Brain microvascular endothelial cell (primary cell): Measurements from ENCODE around the gene CNFN.

ENCODE experiments used
- DNase-seq: peaks from one replicate; pipeline ENCODE4 v3.0.0-alpha.2; 2020
- H3K27ac ChIP-seq: fragments of 250-450 bp; sonication (Bioruptor Pico); 2 replicates; pipeline ENCODE4 v1.5.1; 2020; ENCODE audit warnings: mild to moderate bottlenecking, moderate library complexity
- H3K27me3 ChIP-seq: fragments of 250-450 bp; sonication (Bioruptor Pico); replicated peaks from 2 replicates; pipeline ENCODE4 v1.5.1; 2020; ENCODE audit warnings: mild to moderate bottlenecking
- H3K36me3 ChIP-seq: fragments of 250-450 bp; sonication (Bioruptor Pico); replicated peaks from 2 replicates; pipeline ENCODE4 v1.5.1; 2020; ENCODE audit warnings: mild to moderate bottlenecking
- H3K4me3 ChIP-seq: 2 replicates; pipeline ENCODE4 v1.5.1; 2011; ENCODE audit warnings: low read depth, mild to moderate bottlenecking, control low read depth, low read length, moderate library complexity
- CTCF ChIP-seq: IDR thresholded peaks from 2 replicates; pipeline ENCODE4 v1.5.1; 2011; ENCODE audit warnings: low read depth, mild to moderate bottlenecking, moderate library complexity, low read length, control low read depth, inconsistent platforms; ENCODE audit errors: missing control alignments
- in situ Hi-C: cut with HindIII; loops from 2 replicates; pipeline ENCODE4 v1.10.0; 2017; ENCODE audit warnings: low sequenced_read_pairs, low pct_ligation_motif_present

The CNFN gene

GRCh38 chr19:42357290-42357689 is 32.8 kb downstream of the CNFN start:
- TF ChIP-seq CTCF, result no peak
- Histone ChIP-seq H3K27me3 (no peaks in the 10 kb centered on the region), H3K36me3 (peaks cover 2% of the 10 kb centered on the region), H3K27ac (no peak overlapping the region), H3K4me3 (no peak overlapping the region)
- in situ Hi-C loops, result no loop called here
- DNase-seq, result no peak

DNA sequence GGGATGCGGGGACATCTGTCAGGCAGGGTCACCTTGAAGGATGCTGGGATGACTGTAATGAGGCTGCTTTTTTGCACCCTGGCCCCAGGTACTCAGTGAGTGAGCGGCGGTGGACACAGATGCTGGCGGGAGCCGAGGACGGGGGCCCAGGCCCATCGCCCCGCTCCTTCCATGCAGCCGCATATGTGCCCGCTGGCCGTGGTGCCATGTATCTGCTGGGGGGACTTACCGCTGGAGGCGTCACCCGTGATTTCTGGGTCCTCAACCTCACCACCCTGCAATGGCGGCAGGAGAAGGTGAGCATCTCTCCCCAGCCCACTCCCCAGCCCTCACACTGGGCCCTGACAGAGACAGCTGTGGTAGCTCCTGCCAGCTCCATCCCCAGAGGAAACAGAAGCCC is 33.4 kb downstream of the CNFN start:
- TF ChIP-seq CTCF, result no peak
- H3K4me3 ChIP-seq, result no peak overlapping the region
- H3K27me3 ChIP-seq, result no peaks in the 10 kb centered on the region
- DNase-seq, result no peak
- in situ Hi-C loops, result no loop called here
- no peak overlapping the region for H3K27ac ChIP-seq
- peaks cover 2% of the 10 kb centered on the region for H3K36me3 ChIP-seq

DNA sequence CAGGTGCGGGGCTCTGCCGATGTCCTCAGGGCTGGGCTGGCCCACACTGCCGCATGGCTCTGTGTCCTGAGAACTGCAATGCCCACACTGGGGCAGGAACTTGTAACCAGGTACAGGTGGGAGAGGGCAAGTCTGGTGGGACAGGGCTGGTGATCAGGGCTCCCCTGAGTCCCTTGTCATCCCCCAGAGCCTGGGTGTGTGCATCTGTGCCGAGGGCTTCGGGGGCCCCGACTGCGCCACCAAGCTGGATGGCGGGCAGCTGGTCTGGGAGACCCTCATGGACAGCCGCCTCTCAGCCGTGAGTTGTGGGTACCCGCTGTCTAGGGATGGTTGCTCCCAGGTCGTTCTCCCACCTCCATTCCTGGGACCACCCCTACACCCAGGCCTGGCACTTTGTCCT is 34.2 kb downstream of the CNFN start:
- Histone ChIP-seq H3K36me3 (peaks cover 2% of the 10 kb centered on the region), H3K27ac (no peak overlapping the region), H3K27me3 (no peaks in the 10 kb centered on the region), H3K4me3 (no peak overlapping the region)
- DNase-seq, result no peak
- no peak for TF ChIP-seq CTCF
- in situ Hi-C loops, result no loop called here

GRCh38 chr19:42353341-42354015 is 36.6 kb downstream of the CNFN start:
- Histone ChIP-seq H3K27ac (no peak overlapping the region), H3K36me3 (peaks cover 2% of the 10 kb centered on the region), H3K27me3 (no peaks in the 10 kb centered on the region), H3K4me3 (no peak overlapping the region)
- no peak for DNase-seq
- TF ChIP-seq CTCF, result no peak
- in situ Hi-C loops, result no loop called here

GRCh38 chr19:42352301-42353259 is 37.5 kb downstream of the CNFN start:
- no peak overlapping the region for H3K27ac ChIP-seq
- in situ Hi-C loops, result no loop called here
- DNase-seq, result peak; percentile 34
- TF ChIP-seq CTCF, result no peak
- no peaks in the 10 kb centered on the region for H3K27me3 ChIP-seq
- H3K4me3 ChIP-seq, result no peak overlapping the region
- H3K36me3 ChIP-seq, result peaks cover 2% of the 10 kb centered on the region
